Esophagus (tissue), 2 donors: ENCODE data around the gene FUZ. TPM values are rescaled to one million over a fixed set of nuclear protein-coding genes. Genes with fewer than 3 reads are reported as not detected.

ENCODE experiments used
- H3K27ac ChIP-seq, 2 donors: one replicate each; pipeline ENCODE4 v1.5.1; 2013; ENCODE audit warnings: low read depth in 2 of 2, mild to moderate bottlenecking in 2 of 2, inconsistent platforms in 1 of 2, low read length in 1 of 2, moderate library complexity in 1 of 2
- H3K27me3 ChIP-seq, 2 donors: one replicate each; pipeline ENCODE4 v1.6.1; 2013; ENCODE audit warnings: low read length in 2 of 2, control low read depth in 1 of 2, mild to moderate bottlenecking in 1 of 2; ENCODE audit not compliant: insufficient read depth in 2 of 2, control insufficient read depth in 1 of 2
- H3K36me3 ChIP-seq, 2 donors: one replicate each; pipeline ENCODE4 v1.6.1; 2013; ENCODE audit warnings: low read length in 1 of 2; ENCODE audit not compliant: control insufficient read depth in 2 of 2, insufficient read depth in 2 of 2
- H3K4me1 ChIP-seq, 2 donors: one replicate each; pipeline ENCODE4 v1.6.1; 2013; ENCODE audit warnings: low read length in 1 of 2; ENCODE audit not compliant: control insufficient read depth in 2 of 2, insufficient read depth in 2 of 2
- H3K4me3 ChIP-seq, 2 donors: one replicate each; pipeline ENCODE4 v1.5.1; 2013; ENCODE audit warnings: low read length in 2 of 2, mild to moderate bottlenecking in 2 of 2, low read depth in 1 of 2, moderate library complexity in 1 of 2
- H3K9me3 ChIP-seq, 2 donors: one replicate each; pipeline ENCODE4 v1.6.1; 2013; ENCODE audit warnings: mild to moderate bottlenecking in 2 of 2, low read depth in 1 of 2, low read length in 1 of 2, moderate library complexity in 1 of 2; ENCODE audit not compliant: control insufficient read depth in 2 of 2, insufficient read depth in 1 of 2
- WGBS, 2 donors: extraction: QIAGEN DNeasy Blood & Tissue Kit; methylation state at CpG; one replicate each; pipeline ENCODE4 v1.1.7; 2013; 5-methylcytosine and 5-hydroxymethylcytosine counted together
- polyA plus RNA-seq, 2 donors: library from polyadenylated mRNA; stranded (reverse); fragments of 200-250 nt; gene quantifications; one replicate each; pipeline ENCODE4 v1.2.3, GENCODE V29; 2013
- donor health status: healthy with polysubstance abuse.
- donor health status: Bipolar disorder and iron deficiency.

FUZ gene
- polyA plus RNA-seq, 2 donors, result 11.3 to 12.1 TPM

DNA sequence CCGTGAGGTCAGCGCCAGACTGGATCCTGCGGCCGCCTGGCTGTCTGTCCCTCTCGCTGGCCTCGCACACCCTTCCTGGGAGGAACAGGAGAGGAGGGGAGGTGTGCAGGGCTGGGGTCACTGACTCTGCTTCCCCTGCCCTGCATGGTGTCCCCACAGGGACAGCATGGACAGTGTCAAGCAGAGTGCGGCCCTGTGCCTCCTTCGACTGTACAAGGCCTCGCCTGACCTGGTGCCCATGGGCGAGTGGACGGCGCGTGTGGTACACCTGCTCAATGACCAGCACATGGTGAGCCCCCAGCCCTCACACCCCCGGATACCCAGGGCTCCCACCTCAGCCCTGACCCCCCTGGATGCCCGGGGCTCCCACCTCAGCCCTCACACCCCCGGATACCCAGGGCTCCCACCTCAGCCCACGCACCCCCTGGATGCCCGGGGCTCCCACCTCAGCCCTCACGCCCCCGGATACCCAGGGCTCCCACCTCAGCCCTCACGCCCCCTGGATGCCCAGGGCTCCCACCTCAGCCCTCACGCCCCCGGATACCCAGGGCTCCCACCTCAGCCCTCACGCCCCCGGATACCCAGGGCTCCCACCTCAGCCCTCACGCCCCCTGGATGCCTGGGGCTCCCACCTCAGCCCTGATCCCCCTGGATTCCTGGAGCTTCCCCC, 21.2 kb downstream of the FUZ start:
- 95% methylated on average over 25 to 26 of the region's 26 CpGs for WGBS, 2 donors

DNA sequence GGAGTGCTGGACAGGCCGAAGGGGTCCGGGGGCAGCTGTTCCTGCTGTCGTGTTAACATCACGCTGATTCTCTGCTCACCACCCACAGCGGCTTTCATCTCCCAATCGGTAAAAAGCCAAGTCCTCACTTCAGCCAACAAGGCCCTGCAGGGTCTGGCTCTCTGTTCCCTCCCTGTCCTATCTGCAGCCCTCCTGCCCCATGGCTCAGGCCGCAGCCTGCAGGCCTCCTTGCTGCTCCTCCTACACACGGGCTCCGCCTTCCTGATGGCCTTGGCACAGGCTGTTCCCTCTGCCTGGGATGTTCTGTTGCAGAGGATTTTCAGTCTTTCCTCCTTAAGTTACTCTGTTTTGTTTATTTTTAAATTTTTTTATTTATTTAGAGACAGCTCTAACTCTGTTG, 22.2 kb downstream of the FUZ start:
- peaks cover 0 to 17% of the 10 kb centered on the region in 2 donors for H3K4me1 ChIP-seq
- H3K27ac ChIP-seq, result no peak overlapping the region
- H3K27me3 ChIP-seq, result no peaks in the 10 kb centered on the region
- H3K36me3 ChIP-seq, result peaks cover 3 to 57% of the 10 kb centered on the region in 2 donors
- no peaks in the 10 kb centered on the region for H3K9me3 ChIP-seq
- H3K4me3 ChIP-seq, result no peak overlapping the region
- WGBS, 2 donors, result 65 to 66% methylated on average over 9 of the region's 9 CpGs

More for the DNA sequence above, 21.2 kb downstream of the FUZ start:
- peaks cover 3 to 67% of the 10 kb centered on the region in 2 donors for H3K36me3 ChIP-seq
- no peak overlapping the region for H3K4me3 ChIP-seq
- H3K9me3 ChIP-seq, result peaks cover 0 to 2% of the 10 kb centered on the region in 2 donors
- H3K27ac ChIP-seq, result no peak overlapping the region
- H3K27me3 ChIP-seq, result no peaks in the 10 kb centered on the region
- peaks cover 0 to 10% of the 10 kb centered on the region in 2 donors for H3K4me1 ChIP-seq

DNA sequence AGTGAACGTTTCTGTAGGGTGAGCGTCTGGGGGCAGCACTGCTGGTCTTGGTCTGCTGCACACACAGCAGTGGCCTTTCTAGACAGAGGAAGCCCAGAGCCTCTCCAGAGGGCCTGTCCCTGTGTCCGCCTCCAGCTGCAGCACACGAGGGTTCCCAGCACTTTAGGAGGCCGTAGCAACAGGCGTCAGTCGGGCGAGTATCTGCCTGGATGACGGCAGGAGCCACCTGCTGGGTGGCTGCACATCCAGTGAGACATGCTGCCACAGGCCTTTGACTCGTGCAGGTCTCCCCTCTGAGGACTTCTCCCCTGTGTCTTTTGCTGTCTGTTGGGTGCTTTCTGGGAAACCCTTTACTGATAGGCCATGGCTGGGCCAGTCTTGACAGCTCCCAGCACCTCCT, 24.2 kb downstream of the FUZ start:
- H3K27ac ChIP-seq, result no peak overlapping the region
- no peaks in the 10 kb centered on the region for H3K27me3 ChIP-seq
- no peaks in the 10 kb centered on the region for H3K9me3 ChIP-seq
- WGBS, 2 donors, result 65 to 74% methylated on average over 10 of the region's 10 CpGs
- H3K36me3 ChIP-seq, result peaks cover 3 to 48% of the 10 kb centered on the region in 2 donors
- no peak overlapping the region for H3K4me3 ChIP-seq
- H3K4me1 ChIP-seq, result peaks cover 0 to 17% of the 10 kb centered on the region in 2 donors

DNA sequence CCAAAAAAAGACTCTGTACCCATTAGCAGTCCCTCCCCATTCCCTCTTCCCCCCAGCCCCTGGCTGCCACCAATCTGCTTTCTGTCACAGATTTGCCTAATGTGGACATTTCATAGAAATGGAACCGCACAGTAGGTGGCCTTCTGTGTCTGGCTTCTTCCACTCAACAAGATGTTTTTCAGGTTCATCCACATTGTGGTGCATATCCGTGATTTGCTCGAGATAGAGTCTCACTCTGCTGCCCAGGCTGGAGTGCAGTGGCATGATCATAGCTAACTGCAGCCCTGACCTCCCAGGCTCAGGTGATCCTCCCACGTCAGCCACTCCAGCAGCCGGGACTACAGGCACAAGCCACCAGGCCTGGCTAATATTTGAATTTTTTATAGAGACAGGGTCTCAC, 25.3 kb downstream of the FUZ start:
- no peaks in the 10 kb centered on the region for H3K9me3 ChIP-seq
- 83 to 85% methylated on average over 5 of the region's 5 CpGs for WGBS, 2 donors
- no peaks in the 10 kb centered on the region for H3K27me3 ChIP-seq
- peaks cover 0 to 12% of the 10 kb centered on the region in 2 donors for H3K4me1 ChIP-seq
- H3K36me3 ChIP-seq, result peaks cover 6 to 46% of the 10 kb centered on the region in 2 donors
- H3K4me3 ChIP-seq, result no peak overlapping the region
- no peak overlapping the region for H3K27ac ChIP-seq

DNA sequence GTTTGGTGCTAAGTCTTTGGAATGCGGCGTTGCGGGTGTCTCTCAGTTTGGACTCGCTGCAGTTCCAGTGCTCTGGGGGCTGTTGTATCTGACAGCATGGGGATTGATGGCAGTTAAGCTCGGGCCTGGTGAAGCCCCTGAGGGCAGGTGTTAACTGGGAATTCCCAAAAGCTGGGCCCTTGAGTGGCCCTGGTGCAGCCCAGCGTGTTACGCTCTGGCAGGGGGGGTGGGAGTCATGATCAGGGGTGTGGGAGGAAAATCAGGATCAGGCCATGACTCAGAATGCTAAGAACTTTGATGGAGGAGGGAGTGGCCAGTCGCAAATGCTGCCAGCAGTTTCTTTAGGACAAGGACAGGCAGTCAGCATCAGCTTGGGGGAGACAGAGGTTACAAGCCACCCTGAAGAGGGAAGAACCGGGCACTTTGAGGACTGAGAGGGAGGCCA, 26.7 kb downstream of the FUZ start:
- WGBS, 2 donors, result 42 to 60% methylated on average over 9 of the region's 9 CpGs
- H3K36me3 ChIP-seq, result peaks cover 8 to 37% of the 10 kb centered on the region in 2 donors
- H3K9me3 ChIP-seq, result no peaks in the 10 kb centered on the region
- peaks cover 0 to 9% of the 10 kb centered on the region in 2 donors for H3K4me1 ChIP-seq
- H3K27ac ChIP-seq, result peak overlapping the region; percentile 75 to 89
- H3K4me3 ChIP-seq, result no peak overlapping the region
- no peaks in the 10 kb centered on the region for H3K27me3 ChIP-seq

DNA sequence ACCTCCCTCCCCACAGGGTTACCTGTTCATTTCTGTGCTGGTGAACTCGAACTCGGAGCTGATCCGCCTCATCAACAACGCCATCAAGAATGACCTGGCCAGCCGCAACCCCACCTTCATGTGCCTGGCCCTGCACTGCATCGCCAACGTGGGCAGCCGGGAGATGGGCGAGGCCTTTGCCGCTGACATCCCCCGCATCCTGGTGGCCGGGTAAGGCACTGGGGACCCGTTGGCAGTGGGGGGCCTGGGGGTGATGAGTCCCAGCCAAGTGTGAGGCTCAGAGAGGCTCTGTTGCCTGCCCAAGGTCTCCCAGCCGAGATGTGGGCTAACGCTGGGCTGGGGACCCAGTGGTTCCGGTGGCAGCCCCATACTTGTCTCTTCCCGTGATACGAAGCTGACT, 30.6 kb downstream of the FUZ start:
- Histone ChIP-seq H3K4me3 (no peak overlapping the region), H3K27ac (no peak overlapping the region), H3K9me3 (no peaks in the 10 kb centered on the region), H3K36me3 (peaks cover 5 to 21% of the 10 kb centered on the region in 2 donors), H3K27me3 (no peaks in the 10 kb centered on the region), H3K4me1 (peaks cover 6 to 7% of the 10 kb centered on the region in 2 donors)
- 97 to 98% methylated on average over 18 of the region's 18 CpGs for WGBS, 2 donors

DNA sequence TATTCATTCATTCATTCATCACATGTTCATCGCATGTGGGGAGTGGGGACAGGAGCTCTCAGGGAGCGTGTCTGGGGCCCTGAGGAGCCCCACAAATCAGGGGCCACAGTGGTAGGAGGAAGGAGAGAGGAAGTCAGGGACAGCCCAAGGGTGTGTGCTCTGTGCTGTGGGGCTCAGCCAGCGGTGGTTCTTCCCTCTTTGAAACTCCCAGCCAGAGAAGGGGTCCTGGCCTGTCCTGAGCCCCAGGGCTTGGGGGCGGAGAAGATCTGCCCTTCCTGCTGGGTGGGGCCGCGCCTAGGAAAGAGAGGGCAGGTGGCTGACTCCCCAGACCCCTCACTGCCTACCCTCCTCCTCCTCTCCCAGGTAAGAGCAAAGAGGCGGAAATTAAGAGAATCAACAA, 31.7 kb downstream of the FUZ start:
- Histone ChIP-seq H3K27me3 (no peaks in the 10 kb centered on the region), H3K36me3 (peaks cover 5 to 20% of the 10 kb centered on the region in 2 donors), H3K9me3 (no peaks in the 10 kb centered on the region), H3K27ac (no peak overlapping the region), H3K4me1 (peaks cover 1 to 7% of the 10 kb centered on the region in 2 donors), H3K4me3 (no peak overlapping the region)
- WGBS, 2 donors, result 82 to 94% methylated on average over 7 of the region's 7 CpGs

DNA sequence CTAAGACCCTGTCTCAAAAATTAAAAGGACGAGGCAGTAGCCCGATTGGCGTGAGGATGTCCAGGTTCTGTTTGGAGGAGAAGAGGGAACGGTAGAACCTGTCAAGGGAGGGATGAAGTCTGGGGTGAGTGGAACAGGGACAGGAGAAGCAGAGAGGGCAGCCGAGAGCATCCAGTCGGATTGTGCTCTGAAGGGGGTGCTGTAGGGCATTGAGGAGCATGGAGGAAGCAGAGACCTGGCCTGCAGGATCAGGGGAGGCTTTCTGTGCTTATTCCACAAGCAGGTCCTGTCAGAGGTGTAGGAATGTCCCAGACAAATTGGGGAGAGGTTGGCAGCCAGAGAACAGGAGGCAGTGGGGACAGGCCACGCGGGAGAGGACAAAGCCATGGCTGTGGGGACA, 32.2 kb downstream of the FUZ start:
- Histone ChIP-seq H3K27me3 (no peaks in the 10 kb centered on the region), H3K4me3 (no peak overlapping the region), H3K27ac (no peak overlapping the region), H3K36me3 (peaks cover 5 to 22% of the 10 kb centered on the region in 2 donors), H3K4me1 (peaks cover 0 to 7% of the 10 kb centered on the region in 2 donors), H3K9me3 (no peaks in the 10 kb centered on the region)
- 88 to 90% methylated on average over 8 of the region's 8 CpGs for WGBS, 2 donors

DNA sequence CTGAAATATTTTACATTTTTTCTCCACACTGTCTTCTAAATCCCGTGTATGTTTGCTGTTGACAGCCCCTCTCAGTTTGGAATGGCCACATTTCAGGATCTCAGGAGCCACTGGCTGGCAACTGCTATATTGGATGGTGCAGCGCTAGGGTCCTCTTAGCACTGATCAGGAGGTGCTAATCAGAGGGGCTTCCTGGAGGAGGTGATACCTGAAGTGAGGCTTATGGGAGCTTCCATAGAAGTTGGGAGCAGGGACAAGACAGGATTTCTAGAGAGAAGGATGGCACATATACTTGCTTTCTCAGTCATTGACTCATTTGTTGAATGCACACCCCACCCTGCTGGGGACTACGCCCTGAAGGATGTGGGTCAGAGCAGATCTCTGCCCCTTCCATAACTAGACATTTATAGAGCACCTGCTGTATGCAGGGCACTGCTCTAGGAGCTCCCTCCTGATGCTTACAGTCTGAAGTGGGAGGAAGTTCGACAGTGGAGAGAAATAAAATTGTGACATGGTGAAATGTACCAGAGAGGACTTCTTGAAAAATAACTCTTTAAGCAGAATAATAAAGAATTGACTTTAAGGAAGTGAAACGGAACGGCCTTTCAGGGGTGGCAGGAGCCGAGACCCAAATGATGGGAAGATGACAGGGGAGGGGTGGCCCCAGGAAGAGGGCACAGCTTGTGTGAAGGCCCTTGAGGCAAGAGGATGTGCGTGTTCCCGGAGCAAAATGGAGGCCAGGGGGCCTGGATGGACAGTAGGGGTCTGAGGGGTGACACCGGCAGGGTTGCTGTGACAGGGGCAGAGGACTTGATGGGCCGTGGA, 33.1 kb downstream of the FUZ start:
- no peaks in the 10 kb centered on the region for H3K27me3 ChIP-seq
- H3K4me3 ChIP-seq, result no peak overlapping the region
- WGBS, 2 donors, result 86% methylated on average over 11 of the region's 11 CpGs
- H3K4me1 ChIP-seq, result peaks cover 0 to 7% of the 10 kb centered on the region in 2 donors
- H3K9me3 ChIP-seq, result no peaks in the 10 kb centered on the region
- H3K27ac ChIP-seq, result no peak overlapping the region
- H3K36me3 ChIP-seq, result peaks cover 5 to 19% of the 10 kb centered on the region in 2 donors
